GM12864 (cell line): ENCODE results near the gene C3orf22.
A peak's percentile ranks its signal among the peaks of the same experiment; 100 is the strongest.

Source experiments
- DNase-seq: peaks from one replicate; pipeline ENCODE4 v3.0.0-alpha.2; 2011; ENCODE audit warnings: low read depth
- H3K4me3 ChIP-seq: 2 replicates; pipeline ENCODE4 v1.5.1; 2011; ENCODE audit warnings: mild to moderate bottlenecking, low read depth, low read length, control low read depth
- CTCF ChIP-seq: IDR thresholded peaks from 2 replicates; pipeline ENCODE4 v1.5.1; 2011; ENCODE audit warnings: low read depth, mild to moderate bottlenecking, moderate library complexity, low read length, control low read depth, inconsistent platforms; ENCODE audit errors: missing control alignments

Gene C3orf22

GRCh38 chr3:126526668-126527005 is 32.1 kb downstream of the C3orf22 start:
- TF ChIP-seq CTCF, result no peak
- no peak for DNase-seq
- H3K4me3 ChIP-seq, result no peak overlapping the region

GRCh38 chr3:126525853-126526667 is 32.7 kb downstream of the C3orf22 start:
- DNase-seq, result no peak
- H3K4me3 ChIP-seq, result no peak overlapping the region
- no peak for TF ChIP-seq CTCF

GRCh38 chr3:126525091-126525852 is 33.5 kb downstream of the C3orf22 start:
- DNase-seq, result no peak

GRCh38 chr3:126524429-126524988 is 34.2 kb downstream of the C3orf22 start:
- no peak for DNase-seq
- no peak for TF ChIP-seq CTCF
- H3K4me3 ChIP-seq, result no peak overlapping the region

More at GRCh38 chr3:126525091-126525852, 33.5 kb downstream of the C3orf22 start:
- TF ChIP-seq CTCF, result no peak
- H3K4me3 ChIP-seq, result no peak overlapping the region

GRCh38 chr3:126523745-126524428 is 34.8 kb downstream of the C3orf22 start, which contains the start of gene CHST13:
Gene CHST13 (plus strand): TSS chr3:126524155. CDS start chr3:126524333, 178 bp downstream.
- no peak for DNase-seq
- no peak for TF ChIP-seq CTCF
- no peak within 1 kb of the TSS for H3K4me3 ChIP-seq

GRCh38 chr3:126522363-126522788 is 36.4 kb downstream of the C3orf22 start:
- no peak overlapping the region for H3K4me3 ChIP-seq
- no peak for DNase-seq
- TF ChIP-seq CTCF, result peak; percentile 91
